ENCODE data around the gene GKAP1.
"Not testable (repeated sequence)": the region's sequence is repeated elsewhere in the genome, so short reads cannot be mapped to it uniquely, and the experiment has no call there.

The GKAP1 gene

DNA sequence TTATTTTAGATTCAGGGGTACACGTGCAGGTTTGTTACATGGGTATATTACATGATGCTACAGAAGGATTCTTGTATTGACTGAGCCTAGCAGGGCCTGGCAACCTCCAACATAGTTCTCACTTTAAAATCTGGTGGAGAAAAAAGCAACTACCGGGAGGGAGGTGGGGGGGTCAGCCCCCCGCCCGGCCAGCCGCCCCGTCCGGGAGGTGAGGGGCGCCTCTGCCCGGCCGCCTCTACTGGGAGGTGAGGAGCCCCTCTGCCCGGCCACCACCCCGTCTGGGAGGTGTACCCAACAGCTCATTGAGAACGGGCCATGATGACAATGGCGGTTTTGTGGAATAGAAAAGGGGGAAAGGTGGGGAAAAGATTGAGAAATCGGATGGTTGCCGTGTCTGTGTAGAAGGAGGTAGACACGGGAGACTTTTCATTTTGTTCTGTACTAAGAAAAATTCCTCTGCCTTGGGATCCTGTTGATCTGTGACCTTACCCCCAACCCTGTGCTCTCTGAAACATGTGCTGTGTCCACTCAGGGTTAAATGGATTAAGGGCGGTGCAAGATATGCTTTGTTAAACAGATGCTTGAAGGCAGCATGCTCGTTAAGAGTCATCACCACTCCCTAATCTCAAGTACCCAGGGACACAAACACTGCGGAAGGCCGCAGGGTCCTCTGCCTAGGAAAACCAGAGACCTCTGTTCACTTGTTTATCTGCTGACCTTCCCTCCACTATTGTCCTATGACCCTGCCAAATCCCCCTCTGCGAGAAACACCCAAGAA lies 88.8 kb downstream of the GKAP1 start:
- DNase-seq: not testable (repeated sequence)

DNA sequence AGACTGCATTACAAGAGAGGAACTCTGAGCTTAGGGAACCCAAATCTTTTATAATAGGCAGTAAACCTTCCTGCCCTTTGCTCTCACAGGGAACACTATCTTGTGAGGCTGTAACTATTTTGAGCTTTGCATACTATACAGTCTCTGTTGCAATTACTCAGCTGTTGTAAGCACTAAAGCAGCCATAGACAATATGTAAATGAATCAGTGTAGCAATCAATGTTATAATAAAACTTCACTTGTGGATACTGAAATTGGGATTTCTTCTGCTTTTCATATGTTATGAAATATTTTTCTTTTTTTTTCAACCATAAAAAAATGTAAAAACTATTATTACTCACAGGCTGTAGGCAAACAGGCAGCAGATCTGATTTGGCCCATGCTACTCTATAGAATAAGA lies 93.1 kb downstream of the GKAP1 start:
- no peak for DNase-seq

DNA sequence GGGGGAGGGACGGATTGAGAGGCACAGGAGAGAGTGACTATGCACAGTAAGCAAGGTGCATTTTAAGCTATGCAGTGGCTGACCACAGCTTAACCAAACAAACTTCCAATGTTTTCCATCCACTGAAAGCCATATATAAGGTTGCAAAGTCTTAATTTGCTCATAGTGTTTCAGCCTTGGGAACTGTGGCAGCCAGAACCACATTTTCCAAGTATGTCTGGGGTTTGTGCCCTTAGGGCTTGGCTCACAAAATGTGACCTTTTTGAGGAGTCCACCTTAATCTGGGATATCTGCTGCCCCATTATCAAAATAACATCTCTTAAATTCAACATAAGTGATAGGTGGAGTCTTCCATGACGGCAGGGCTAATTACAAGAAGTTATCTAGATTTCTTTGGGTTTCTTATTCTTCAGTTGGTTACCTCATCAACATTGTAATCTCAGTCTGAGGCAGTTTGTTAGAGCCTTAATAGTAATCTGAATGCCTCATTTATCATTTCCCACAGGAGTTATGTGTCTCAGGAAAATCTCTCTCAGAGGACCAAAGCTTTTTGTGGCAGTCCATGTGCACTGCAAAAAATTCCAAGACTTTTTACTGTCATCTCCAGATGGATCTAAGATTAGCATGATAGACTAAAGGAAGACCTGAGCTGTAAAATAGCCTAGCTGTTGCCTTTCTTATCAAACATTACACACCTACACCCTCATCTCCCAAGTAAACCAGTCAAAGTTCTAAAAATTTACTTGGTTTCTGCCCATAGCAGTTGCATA lies 94.7 kb downstream of the GKAP1 start:
- no peak for DNase-seq

DNA sequence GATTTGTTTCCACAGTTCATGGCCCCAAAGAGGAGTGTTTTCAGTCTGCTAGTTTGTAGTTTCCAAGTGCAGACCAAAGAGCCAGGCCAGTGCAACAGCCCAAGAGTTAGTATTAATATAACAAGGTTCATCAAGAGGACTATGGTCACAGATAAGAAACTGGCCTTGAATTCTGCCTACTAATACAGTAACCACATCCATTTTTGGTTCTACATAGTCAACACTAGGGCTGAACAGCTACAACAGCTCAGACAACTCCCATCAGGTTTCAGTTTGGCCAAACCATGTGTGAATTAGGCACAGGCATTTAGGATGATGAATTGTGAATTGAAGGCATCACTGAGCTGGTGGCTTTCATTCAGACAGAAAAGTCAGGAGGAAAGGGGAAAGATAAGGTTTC lies 96.1 kb downstream of the GKAP1 start:
- no peak for DNase-seq

DNA sequence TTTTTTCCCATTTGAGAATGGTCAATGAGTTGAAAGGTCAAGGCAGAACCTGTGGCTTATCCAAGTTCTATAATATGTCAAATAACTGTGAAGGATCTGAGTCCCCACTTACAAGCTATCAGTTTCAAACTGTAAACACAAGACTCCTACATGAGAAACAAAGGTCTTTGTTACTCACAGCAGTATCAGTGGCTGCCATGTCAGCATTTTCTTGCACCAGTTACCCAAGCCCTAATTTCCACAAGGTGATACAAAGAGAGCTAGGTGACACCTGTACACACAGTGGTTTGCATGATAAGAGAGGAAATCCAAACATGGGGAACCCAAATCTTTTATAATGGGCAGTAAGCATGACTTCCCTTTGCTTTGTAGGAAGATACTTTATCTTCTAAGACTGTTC lies 101.8 kb downstream of the GKAP1 start:
- DNase-seq: no peak

DNA sequence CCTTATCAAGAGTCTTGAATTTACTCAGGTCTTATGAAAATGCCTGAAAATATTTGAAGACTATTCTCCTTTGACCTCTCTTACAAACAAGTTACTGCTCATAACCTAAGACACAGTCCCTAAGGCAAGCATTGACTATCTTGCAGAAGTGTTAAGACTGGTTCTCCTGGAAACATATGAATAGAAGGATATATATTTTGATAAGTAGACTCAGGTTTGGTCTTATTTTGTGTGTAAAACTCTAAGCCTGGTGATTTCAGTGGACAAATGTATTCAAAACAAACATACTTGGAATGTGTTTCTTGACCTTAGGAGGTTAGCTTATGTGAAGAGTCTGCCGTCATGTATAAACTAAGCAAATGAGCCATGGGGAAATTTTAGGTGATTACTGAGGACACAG lies 102.3 kb downstream of the GKAP1 start:
- no peak for DNase-seq

DNA sequence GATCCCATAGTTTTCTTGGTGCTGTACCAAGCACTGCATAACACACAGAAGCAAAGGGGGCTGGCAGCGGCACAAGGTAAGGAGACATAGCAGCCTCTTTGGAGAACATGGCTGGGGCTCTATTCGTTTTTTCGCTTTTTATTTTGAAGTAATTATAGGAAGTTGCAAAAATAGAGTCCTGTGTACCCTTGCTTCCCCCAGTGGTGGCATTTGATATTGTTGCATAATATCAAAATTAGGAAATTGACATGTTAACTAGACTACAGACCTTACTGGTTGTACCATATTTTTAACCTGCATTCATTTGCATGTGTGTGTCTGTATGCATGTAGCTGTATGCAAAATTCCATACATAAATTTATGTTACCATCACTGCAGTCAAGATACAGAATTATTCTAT lies 103.2 kb downstream of the GKAP1 start:
- DNase-seq: no peak

DNA sequence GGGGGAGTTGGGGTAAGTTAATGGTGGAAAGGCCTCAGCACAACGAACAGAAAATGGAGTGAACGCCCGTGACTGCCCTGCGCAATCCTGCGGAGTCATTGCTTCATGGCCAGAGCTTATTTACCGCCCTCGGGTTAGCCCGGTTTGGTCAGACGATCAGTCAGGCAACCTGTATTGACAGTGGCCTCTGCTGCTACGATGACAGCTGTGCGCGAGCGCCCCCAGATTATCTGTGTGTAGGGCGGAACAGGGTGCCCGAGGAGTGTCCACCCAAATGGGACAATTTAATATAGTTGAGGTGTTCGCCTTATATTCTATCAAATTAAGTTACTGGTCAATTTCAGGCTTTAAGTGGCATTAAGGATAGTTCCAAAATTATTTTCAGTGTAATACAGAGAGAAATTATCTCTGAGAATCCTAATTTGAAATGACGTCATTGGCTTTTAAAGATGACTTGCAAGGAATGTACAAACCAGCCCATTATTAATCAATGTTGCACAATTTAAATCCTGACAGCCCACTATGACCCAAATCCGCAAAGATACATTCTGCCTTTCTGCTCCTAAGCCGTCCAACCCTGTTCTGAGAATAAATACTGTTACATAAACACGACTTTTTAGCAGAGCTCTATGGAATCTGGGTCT lies 108.9 kb downstream of the GKAP1 start:
- peak; percentile 73 for DNase-seq

DNA sequence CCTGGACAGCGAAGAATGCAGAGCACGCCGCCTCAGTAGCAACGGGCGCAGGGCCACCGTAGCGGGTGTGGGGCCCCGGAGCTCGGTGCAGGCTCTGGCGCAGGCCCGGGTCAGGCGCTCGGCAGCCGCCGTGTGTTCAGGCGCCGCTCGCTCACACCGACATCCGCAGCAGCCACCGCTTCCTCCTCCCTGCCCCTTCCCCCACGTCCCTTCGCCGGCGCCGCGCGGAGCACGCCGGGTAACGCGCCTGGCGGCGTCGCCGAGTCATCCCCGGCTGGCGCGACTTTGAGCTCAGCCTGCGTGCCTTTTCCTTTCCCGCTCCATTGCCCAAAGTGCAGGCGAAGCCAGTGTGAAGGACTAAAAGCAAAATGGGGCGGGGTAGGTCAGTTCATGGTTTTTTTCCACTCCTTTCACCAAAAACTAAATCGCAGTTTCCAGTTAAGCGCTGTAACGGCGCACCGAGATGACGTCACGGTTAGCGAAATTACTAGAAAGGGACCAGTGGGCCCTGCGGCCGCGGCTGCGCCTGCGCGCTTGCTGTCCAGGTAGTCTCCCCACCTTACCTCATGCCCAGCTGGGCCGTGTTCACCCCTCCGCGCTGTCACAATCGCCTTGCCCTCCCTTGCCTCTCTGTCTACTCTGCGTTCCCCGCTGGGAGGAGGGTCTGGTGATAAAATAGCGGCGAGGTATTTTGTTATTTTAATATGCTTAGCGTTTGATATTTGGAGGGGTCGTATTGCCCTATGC lies 109.6 kb downstream of the GKAP1 start, which contains the start of gene UBQLN1:
Gene UBQLN1 (minus strand): TSS at position 191 of the 747 bp plus-strand sequence. CDS start 279 bp downstream, outside the sequence.
- DNase-seq: peak; percentile 90

DNA sequence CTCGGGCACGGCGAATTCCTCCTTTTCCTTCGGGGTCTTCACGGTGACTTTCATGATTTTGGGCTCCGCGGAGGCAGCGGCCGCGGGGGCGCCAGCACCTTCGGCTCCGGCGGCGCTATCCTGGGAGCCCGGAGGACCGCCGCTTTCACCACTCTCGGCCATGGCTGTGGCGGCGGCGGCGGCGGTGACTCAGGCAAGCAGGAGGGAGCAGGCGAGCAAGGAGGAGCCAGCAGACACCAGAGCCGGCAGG lies 110.1 kb downstream of the GKAP1 start:
- DNase-seq: no peak

DNA sequence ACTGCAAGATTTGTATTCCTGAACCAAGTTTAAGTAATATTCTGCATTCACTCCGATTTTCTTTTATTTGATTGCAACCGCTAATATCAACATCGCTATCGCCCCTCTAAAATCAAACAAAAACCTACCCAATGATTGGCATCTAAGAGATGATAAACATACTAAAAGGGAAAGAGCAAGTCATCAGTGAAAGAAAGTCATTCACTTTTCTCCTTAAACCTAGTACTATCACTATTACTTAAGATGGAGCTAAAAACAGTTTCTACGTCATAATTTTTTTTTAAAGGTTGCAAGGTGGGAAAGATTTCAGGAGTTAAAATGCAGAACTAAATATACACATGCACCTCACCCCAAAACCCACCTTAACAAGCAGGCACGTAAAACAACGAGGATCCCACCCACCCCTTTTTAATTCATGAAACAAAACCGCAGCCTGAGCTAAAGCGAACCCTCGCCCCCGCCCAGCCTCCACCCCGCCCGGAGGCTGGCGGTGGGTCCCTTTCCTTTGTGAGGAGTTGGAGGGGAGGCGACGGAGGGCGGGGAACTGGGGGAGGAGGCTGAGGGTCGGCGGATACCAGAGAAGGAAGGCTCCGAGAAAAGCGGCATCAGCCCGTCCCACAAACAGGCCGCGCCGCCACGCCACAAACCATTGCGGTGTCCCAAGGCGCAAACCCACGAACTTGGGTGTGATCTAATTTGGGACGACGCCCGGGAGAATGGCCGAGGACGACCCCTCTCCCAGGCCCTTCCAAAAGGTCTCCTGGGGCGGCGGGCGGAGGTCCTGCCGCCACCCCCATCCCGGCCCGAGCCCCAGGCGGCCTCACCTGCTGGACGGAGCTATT lies 110.7 kb downstream of the GKAP1 start:
- DNase-seq: peak; percentile 66

DNA sequence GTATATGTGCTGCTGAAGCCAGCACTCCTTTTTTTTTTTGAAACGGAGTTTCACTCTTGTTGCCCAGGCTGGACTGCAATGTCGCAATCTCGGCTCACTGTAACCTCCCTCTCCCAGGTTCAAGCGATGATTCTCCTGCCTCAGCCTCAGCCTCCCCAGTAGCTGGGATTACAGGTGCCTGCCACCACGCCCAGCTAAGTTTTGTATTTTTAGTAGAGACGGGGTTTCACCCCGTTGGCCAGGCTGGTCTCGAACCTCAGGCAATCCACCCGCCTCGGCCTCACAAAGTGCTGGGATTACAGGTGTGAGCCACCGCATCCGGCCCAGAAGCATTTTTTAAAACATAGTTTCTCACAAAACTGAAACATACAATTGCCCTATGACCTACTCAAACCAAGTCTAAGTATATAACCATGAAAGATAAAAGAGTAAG lies 112.3 kb downstream of the GKAP1 start:
- not testable (repeated sequence) for DNase-seq

DNA sequence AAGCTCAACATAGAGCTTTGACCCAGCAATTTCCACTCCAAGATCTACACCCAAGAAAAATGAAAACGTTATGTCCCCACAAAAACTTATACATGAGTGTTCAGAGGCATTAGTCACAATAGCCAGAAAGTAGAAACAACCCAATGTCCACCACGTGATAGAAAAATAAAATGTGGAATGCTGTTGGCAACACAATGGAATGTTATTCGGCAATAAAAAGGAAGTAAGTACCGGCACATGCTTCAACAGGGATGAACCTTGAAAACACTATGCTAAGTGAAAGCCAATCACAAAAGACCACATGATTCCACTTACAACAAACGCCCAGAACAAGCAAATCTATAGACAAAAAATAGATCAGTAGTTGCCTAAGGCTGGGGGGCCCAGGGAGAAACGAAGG lies 115.8 kb downstream of the GKAP1 start:
- DNase-seq: no peak

DNA sequence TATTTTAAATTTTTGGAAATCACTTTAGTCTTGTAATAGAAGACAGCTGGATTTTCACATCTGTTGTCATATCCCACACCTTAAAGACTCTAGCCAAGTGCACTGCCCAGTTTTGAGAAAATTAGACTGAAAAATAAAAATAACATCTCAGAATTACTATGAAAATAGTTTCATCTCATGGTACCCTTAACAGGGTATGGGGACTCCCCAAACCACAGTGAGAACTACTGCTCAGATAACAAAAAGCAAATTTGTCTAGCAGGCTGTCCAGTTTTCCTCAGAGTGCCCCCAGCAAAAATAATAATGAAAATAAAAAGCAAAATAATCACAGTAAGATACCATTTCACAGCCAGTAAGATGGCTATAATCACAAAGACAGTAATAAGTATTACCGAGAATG lies 116.3 kb downstream of the GKAP1 start:
- DNase-seq: no peak

DNA sequence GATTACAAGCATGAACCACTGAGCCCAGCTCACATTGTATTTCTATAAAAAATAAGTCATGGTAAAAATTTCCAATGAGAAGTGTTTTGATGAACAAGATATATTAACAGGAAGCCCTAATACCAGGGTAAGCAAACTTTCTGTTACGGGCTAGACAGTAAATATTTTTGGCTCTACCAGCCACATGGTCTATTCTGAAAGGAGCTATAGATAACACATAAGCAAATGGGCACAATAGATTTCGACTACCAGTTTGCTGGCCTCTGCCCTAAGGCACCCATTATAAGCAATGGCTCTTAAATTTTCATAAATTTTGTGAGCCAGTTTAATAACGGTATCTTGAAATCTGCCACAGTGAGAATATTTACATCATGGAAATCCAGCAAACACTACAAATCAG lies 118.0 kb downstream of the GKAP1 start:
- DNase-seq: no peak

DNA sequence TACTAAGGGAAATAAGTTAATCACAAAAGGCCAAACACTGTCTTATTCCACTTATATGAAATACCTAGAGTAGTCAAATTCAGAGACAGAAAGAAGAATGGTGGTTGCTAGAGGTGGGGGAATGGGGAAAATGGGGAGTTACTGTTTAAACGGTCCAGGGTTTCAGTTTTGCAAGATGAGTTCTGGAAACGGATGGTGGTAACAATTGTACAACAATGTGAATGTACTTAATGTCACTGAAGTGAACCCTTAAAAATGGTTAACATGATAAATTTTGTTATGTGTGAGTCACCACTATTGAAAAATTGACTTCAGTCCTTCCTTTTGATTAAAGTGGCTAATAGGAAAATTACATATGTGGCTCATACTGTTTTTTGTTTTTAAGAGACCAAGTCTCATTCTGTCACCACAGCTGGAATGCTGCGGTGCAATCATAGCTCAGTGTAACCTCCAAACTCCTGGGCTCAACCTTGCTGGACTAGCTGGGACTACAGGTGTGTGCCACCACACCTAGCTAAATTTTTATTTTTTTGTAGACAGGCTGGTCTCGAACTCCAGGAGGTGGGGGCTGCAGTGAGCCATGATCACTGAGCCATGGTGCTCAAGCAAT lies 118.5 kb downstream of the GKAP1 start:
- no peak for DNase-seq

DNA sequence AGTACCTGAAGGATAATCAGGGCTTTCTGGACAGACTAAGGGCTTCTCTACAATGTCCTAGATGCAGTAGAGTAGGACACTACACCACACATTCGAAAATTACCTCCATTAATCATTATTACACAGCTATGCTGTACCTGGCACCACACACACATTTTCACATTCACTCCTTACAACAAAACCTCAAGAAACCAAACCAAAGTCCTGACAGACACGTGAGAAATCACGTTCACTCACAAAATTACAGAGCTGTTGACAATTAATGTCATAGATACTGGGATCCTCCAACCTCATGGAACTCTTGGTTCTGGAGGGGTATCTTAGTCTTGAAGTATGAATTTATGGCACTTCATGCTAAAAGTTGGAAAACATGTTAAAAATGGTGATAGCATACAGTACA lies 126.1 kb downstream of the GKAP1 start:
- DNase-seq: no peak

Measured in CD4-positive, alpha-beta T cell treated with Interferon gamma for 1 hour (primary cell).